ENCODE results near the gene KRT1.

The KRT1 gene

DNA sequence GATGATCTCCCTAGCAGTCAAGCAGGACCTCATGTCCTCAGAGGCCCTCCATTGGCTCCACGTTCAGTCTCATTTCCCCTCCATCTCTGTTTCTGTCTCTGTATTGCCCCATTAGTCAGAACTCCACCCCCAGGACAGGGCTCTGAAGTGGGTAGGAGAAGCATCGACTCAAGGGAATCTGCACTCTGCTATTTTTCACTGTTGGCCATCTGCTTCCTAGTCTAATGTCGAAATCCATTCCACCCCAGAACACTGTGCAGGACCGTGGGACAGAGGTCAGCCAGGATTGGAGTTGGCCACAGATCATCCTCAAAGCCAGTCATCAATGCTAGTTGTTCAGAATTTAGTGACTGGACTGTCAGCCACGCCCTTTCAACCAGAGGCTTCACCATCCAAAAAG, 13.1 kb upstream of the KRT1 start:
- H3K36me3 ChIP-seq (ENCODE audit: low read length), result no peaks in the 10 kb centered on the region
- H3K9me2 ChIP-seq (replicated peaks; ENCODE audit: insufficient read depth, low read length), result no peaks in the 10 kb centered on the region
- H3K79me2 ChIP-seq (ENCODE audit: insufficient read depth, low read length), result no peaks in the 10 kb centered on the region
- no peaks in the 10 kb centered on the region for H3K9me3 ChIP-seq (ENCODE audit: insufficient read depth, low read length)
- H3K4me2 ChIP-seq (ENCODE audit: low read depth, low read length, poor library complexity, severe bottlenecking), result no peak overlapping the region
- H3K27ac ChIP-seq (ENCODE audit: low read depth, low read length), result no peak overlapping the region
- H3K27me3 ChIP-seq (ENCODE audit: low read length), result no peaks in the 10 kb centered on the region
- no peaks in the 10 kb centered on the region for H4K20me1 ChIP-seq (ENCODE audit: low read depth, low read length)
- no peak overlapping the region for H3K4me3 ChIP-seq (ENCODE audit: insufficient read depth, low read length, poor library complexity, severe bottlenecking)
- no peaks in the 10 kb centered on the region for H3F3A ChIP-seq (ENCODE audit: insufficient read depth)
- no peak overlapping the region for H2AFZ ChIP-seq (ENCODE audit: low read depth, low read length, severe bottlenecking)
- TF ChIP-seq, protein P1, sequence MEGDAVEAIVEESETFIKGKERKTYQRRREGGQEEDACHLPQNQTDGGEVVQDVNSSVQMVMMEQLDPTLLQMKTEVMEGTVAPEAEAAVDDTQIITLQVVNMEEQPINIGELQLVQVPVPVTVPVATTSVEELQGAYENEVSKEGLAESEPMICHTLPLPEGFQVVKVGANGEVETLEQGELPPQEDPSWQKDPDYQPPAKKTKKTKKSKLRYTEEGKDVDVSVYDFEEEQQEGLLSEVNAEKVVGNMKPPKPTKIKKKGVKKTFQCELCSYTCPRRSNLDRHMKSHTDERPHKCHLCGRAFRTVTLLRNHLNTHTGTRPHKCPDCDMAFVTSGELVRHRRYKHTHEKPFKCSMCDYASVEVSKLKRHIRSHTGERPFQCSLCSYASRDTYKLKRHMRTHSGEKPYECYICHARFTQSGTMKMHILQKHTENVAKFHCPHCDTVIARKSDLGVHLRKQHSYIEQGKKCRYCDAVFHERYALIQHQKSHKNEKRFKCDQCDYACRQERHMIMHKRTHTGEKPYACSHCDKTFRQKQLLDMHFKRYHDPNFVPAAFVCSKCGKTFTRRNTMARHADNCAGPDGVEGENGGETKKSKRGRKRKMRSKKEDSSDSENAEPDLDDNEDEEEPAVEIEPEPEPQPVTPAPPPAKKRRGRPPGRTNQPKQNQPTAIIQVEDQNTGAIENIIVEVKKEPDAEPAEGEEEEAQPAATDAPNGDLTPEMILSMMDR (IDR thresholded peaks at IDR 0.05; ENCODE audit: insufficient read depth, low read length, poor library complexity, severe bottlenecking), result no peak
- TF ChIP-seq EZH2phosphoT487 (conservative IDR thresholded peaks at IDR 0.05; ENCODE audit: low read length), result no peak
- no peak overlapping the region for H3K9ac ChIP-seq (ENCODE audit: low read length)

DNA sequence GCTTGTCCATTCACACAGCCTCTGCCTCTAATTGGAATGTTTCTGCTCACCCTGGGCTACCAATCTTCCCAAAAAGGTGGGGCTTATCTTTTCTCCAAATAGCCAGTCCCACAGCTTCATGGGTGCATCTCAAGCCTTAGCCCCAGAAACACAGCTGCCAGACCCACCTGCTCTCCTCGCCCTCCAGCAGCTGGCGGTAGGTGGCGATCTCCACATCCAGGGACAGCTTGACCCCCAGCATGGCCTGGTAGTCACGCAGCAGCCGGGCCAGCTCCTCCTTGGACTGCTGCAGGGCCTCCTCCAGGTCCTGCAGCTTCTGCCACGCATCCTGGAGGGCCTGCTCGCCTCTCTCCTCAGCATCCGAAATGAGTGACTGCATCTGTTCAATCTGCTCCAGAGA, 12.0 kb upstream of the KRT1 start:
- no peaks in the 10 kb centered on the region for H3F3A ChIP-seq (ENCODE audit: insufficient read depth)
- H3K9me3 ChIP-seq (ENCODE audit: insufficient read depth, low read length), result no peaks in the 10 kb centered on the region
- no peak overlapping the region for H3K9ac ChIP-seq (ENCODE audit: low read length)
- no peaks in the 10 kb centered on the region for H3K27me3 ChIP-seq (ENCODE audit: low read length)
- no peak overlapping the region for H2AFZ ChIP-seq (ENCODE audit: low read depth, low read length, severe bottlenecking)
- H3K4me2 ChIP-seq (ENCODE audit: low read depth, low read length, poor library complexity, severe bottlenecking), result no peak overlapping the region
- no peaks in the 10 kb centered on the region for H3K36me3 ChIP-seq (ENCODE audit: low read length)
- no peaks in the 10 kb centered on the region for H4K20me1 ChIP-seq (ENCODE audit: low read depth, low read length)
- H3K4me3 ChIP-seq (ENCODE audit: insufficient read depth, low read length, poor library complexity, severe bottlenecking), result no peak overlapping the region
- no peaks in the 10 kb centered on the region for H3K9me2 ChIP-seq (replicated peaks; ENCODE audit: insufficient read depth, low read length)
- TF ChIP-seq EZH2phosphoT487 (conservative IDR thresholded peaks at IDR 0.05; ENCODE audit: low read length), result no peak
- TF ChIP-seq, protein P1 (IDR thresholded peaks at IDR 0.05; ENCODE audit: insufficient read depth, low read length, poor library complexity, severe bottlenecking), result peak; percentile 12
- no peaks in the 10 kb centered on the region for H3K79me2 ChIP-seq (ENCODE audit: insufficient read depth, low read length)
- no peak overlapping the region for H3K27ac ChIP-seq (ENCODE audit: low read depth, low read length)

DNA sequence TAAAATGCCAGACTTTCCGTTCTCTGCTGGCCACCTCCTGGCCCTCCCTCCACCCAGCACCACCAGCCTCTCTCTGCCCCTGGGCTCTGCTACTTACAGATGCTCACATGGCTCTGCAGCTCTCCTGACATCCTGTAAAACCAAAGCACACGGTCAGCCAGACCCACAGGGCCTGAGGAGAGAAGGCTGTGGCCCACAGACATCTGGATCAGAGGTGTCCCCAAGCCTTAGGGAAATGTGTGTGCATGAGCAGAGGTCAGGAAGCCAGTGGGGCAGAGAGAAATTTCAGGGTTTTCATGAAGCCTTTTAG, 11.6 kb upstream of the KRT1 start:
- Histone ChIP-seq H3K27me3 (ENCODE audit: low read length) (no peaks in the 10 kb centered on the region), H3K9me2 (replicated peaks; ENCODE audit: insufficient read depth, low read length) (no peaks in the 10 kb centered on the region), H3K4me2 (ENCODE audit: low read depth, low read length, poor library complexity, severe bottlenecking) (no peak overlapping the region), H3K36me3 (ENCODE audit: low read length) (no peaks in the 10 kb centered on the region), H3K27ac (ENCODE audit: low read depth, low read length) (no peak overlapping the region), H3F3A (ENCODE audit: insufficient read depth) (no peaks in the 10 kb centered on the region), H4K20me1 (ENCODE audit: low read depth, low read length) (no peaks in the 10 kb centered on the region), H3K79me2 (ENCODE audit: insufficient read depth, low read length) (no peaks in the 10 kb centered on the region), H2AFZ (ENCODE audit: low read depth, low read length, severe bottlenecking) (no peak overlapping the region), H3K9ac (ENCODE audit: low read length) (no peak overlapping the region), H3K4me3 (ENCODE audit: insufficient read depth, low read length, poor library complexity, severe bottlenecking) (no peak overlapping the region), H3K9me3 (ENCODE audit: insufficient read depth, low read length) (no peaks in the 10 kb centered on the region)
- no peak for TF ChIP-seq EZH2phosphoT487 (conservative IDR thresholded peaks at IDR 0.05; ENCODE audit: low read length)
- TF ChIP-seq, protein P1 (IDR thresholded peaks at IDR 0.05; ENCODE audit: insufficient read depth, low read length, poor library complexity, severe bottlenecking), result no peak

Measured in SU-DHL-6 (cell line).